ENCODE results near the gene LPCAT4.
"Not testable (repeated sequence)": the region's sequence is repeated elsewhere in the genome, so short reads cannot be mapped to it uniquely, and the experiment has no call there.

LPCAT4 gene

GRCh38 chr15:34367101-34368081, at the start of gene LPCAT4:
Gene LPCAT4, minus strand, starts transcription at chr15:34367196. Its CDS starts 96 bp downstream, at chr15:34367100.
- DNase-seq (ENCODE audit: low read depth): peak; percentile 90

GRCh38 chr15:34409511-34409910, 42.5 kb upstream of the LPCAT4 start:
- DNase-seq (ENCODE audit: low read depth): not testable (repeated sequence)

GRCh38 chr15:34408973-34409372, 42.0 kb upstream of the LPCAT4 start:
- not testable (repeated sequence) for DNase-seq (ENCODE audit: low read depth)

- not testable (repeated sequence) for DNase-seq (ENCODE audit: low read depth)
Measured at GRCh38 chr15:34403899-34404298, 36.9 kb upstream of the LPCAT4 start.

- DNase-seq (ENCODE audit: low read depth): not testable (repeated sequence)
Measured at GRCh38 chr15:34403160-34403598, 36.2 kb upstream of the LPCAT4 start.

- DNase-seq (ENCODE audit: low read depth): not testable (repeated sequence)
Measured at GRCh38 chr15:34397637-34398259, 30.8 kb upstream of the LPCAT4 start.

- DNase-seq (ENCODE audit: low read depth): not testable (repeated sequence)
Measured at GRCh38 chr15:34392981-34393380, 26.0 kb upstream of the LPCAT4 start.

GRCh38 chr15:34389594-34390086, 22.6 kb upstream of the LPCAT4 start:
- DNase-seq (ENCODE audit: low read depth): not testable (repeated sequence)

- DNase-seq (ENCODE audit: low read depth): not testable (repeated sequence)
Measured at GRCh38 chr15:34381829-34382521, 15.0 kb upstream of the LPCAT4 start.

GRCh38 chr15:34380491-34380890, 13.5 kb upstream of the LPCAT4 start:
- DNase-seq (ENCODE audit: low read depth): not testable (repeated sequence)

- DNase-seq (ENCODE audit: low read depth): no peak
Measured at GRCh38 chr15:34376856-34377255, 9.9 kb upstream of the LPCAT4 start.

- DNase-seq (ENCODE audit: low read depth): not testable (repeated sequence)
Measured at GRCh38 chr15:34375541-34375940, 8.5 kb upstream of the LPCAT4 start.

- no peak for DNase-seq (ENCODE audit: low read depth)
Measured at GRCh38 chr15:34374816-34375215, 7.8 kb upstream of the LPCAT4 start.

- DNase-seq (ENCODE audit: low read depth): no peak
Measured at GRCh38 chr15:34373951-34374350, 7.0 kb upstream of the LPCAT4 start.

GRCh38 chr15:34370643-34371042, 3.6 kb upstream of the LPCAT4 start:
- no peak for DNase-seq (ENCODE audit: low read depth)

- no peak for DNase-seq (ENCODE audit: low read depth)
Measured at GRCh38 chr15:34370129-34370528, 3.1 kb upstream of the LPCAT4 start.

GRCh38 chr15:34366271-34367065, 528 bp downstream of the LPCAT4 start:
- peak; percentile 70 for DNase-seq (ENCODE audit: low read depth)

GRCh38 chr15:34365836-34366235, 1.2 kb downstream of the LPCAT4 start:
- DNase-seq (ENCODE audit: low read depth): no peak

- peak; percentile 3 for DNase-seq (ENCODE audit: low read depth)
Measured at GRCh38 chr15:34365091-34365825, 1.7 kb downstream of the LPCAT4 start.

- no peak for DNase-seq (ENCODE audit: low read depth)
Measured at GRCh38 chr15:34364041-34364440, 3.0 kb downstream of the LPCAT4 start.
